Peyer's patch (tissue), 4 donors: Measurements from ENCODE around the gene CDSN.

ENCODE experiments used
- CTCF ChIP-seq, 6 experiments: fragments of 450-650 bp in 4 of 6; fragments of 200-600 bp in 2 of 6; sonication (generic) in 1 of 6; IDR thresholded peaks; one replicate each; pipeline ENCODE4 v1.5.1; 2017 to 2019; ENCODE audit warnings: antibody characterized with exemption in 6 of 6, mild to moderate bottlenecking in 3 of 6, moderate library complexity in 1 of 6
- POLR2A ChIP-seq, 2 donors: fragments of 450-650 bp; IDR thresholded peaks; one replicate each; pipeline ENCODE4 v1.5.1; 2017; ENCODE audit warnings: antibody characterized with exemption in 2 of 2, mild to moderate bottlenecking in 2 of 2, moderate library complexity in 2 of 2

GRCh38 chr6:31075528-31075927 is 44.7 kb downstream of the CDSN start:
- no peak for TF ChIP-seq CTCF (IDR thresholded peaks at IDR 0.05)
- TF ChIP-seq POLR2A (IDR thresholded peaks at IDR 0.05) = no peak
